Activated CD4-positive, alpha-beta T cell treated with anti-CD3 and anti-CD28 coated beads, Interleukin-2, amount 50 U/mL, for 1 hour (primary cell): Measurements from ENCODE around the gene OPN5.
"Not testable (repeated sequence)": the region's sequence is repeated elsewhere in the genome, so short reads cannot be mapped to it uniquely, and the experiment has no call there.

Experiments used
- DNase-seq: peaks from one replicate; pipeline ENCODE4 v3.0.0-alpha.2; 2020

The OPN5 gene

GRCh38 chr6:47781732-47782131 is at the start of gene OPN5:
Gene OPN5, plus strand, starts transcription at chr6:47782032. Its CDS starts 35 bp downstream, at chr6:47782067.
- DNase-seq: no peak

GRCh38 chr6:47733879-47734558 is 47.8 kb upstream of the OPN5 start:
- no peak for DNase-seq

- DNase-seq: no peak
Measured at GRCh38 chr6:47734831-47735481, 46.9 kb upstream of the OPN5 start.

- DNase-seq: no peak
Measured at GRCh38 chr6:47736083-47736700, 45.6 kb upstream of the OPN5 start.

GRCh38 chr6:47737406-47737805 is 44.4 kb upstream of the OPN5 start:
- no peak for DNase-seq

- DNase-seq: no peak
Measured at GRCh38 chr6:47740714-47741113, 41.1 kb upstream of the OPN5 start.

GRCh38 chr6:47741807-47742206 is 40.0 kb upstream of the OPN5 start:
- no peak for DNase-seq

GRCh38 chr6:47743744-47744143 is 38.1 kb upstream of the OPN5 start:
- DNase-seq: no peak

GRCh38 chr6:47745269-47745668 is 36.6 kb upstream of the OPN5 start:
- not testable (repeated sequence) for DNase-seq

- DNase-seq: no peak
Measured at GRCh38 chr6:47749757-47750156, 32.1 kb upstream of the OPN5 start.

- no peak for DNase-seq
Measured at GRCh38 chr6:47752801-47753200, 29.0 kb upstream of the OPN5 start.

- DNase-seq: no peak
Measured at GRCh38 chr6:47759364-47759763, 22.5 kb upstream of the OPN5 start.

GRCh38 chr6:47762502-47762901 is 19.3 kb upstream of the OPN5 start:
- DNase-seq: no peak

GRCh38 chr6:47766445-47766844 is 15.4 kb upstream of the OPN5 start:
- DNase-seq: no peak

GRCh38 chr6:47767102-47767501 is 14.7 kb upstream of the OPN5 start:
- no peak for DNase-seq

GRCh38 chr6:47769982-47770381 is 11.8 kb upstream of the OPN5 start:
- no peak for DNase-seq

GRCh38 chr6:47772359-47772758 is 9.5 kb upstream of the OPN5 start:
- no peak for DNase-seq

GRCh38 chr6:47773005-47773404 is 8.8 kb upstream of the OPN5 start:
- no peak for DNase-seq

GRCh38 chr6:47780510-47781356 is 1.1 kb upstream of the OPN5 start:
- DNase-seq: peak; percentile 11

- no peak for DNase-seq
Measured at GRCh38 chr6:47785182-47785581, 3.4 kb downstream of the OPN5 start.

- DNase-seq: peak; percentile 49
Measured at GRCh38 chr6:47787620-47788497, 6.0 kb downstream of the OPN5 start.

- DNase-seq: no peak
Measured at GRCh38 chr6:47788498-47788884, 6.7 kb downstream of the OPN5 start.
